GM21528 (cell line): ENCODE measurements around the gene TGFBRAP1.

Experiments
- ATAC-seq: cut with Tn5 transposase; IDR thresholded peaks from one replicate; pipeline ENCODE4 v1.9.1; 2021; ENCODE audit warnings: mild to moderate bottlenecking, moderate library complexity; ENCODE audit not compliant: unreplicated experiment, low FRiP score

The TGFBRAP1 gene

DNA sequence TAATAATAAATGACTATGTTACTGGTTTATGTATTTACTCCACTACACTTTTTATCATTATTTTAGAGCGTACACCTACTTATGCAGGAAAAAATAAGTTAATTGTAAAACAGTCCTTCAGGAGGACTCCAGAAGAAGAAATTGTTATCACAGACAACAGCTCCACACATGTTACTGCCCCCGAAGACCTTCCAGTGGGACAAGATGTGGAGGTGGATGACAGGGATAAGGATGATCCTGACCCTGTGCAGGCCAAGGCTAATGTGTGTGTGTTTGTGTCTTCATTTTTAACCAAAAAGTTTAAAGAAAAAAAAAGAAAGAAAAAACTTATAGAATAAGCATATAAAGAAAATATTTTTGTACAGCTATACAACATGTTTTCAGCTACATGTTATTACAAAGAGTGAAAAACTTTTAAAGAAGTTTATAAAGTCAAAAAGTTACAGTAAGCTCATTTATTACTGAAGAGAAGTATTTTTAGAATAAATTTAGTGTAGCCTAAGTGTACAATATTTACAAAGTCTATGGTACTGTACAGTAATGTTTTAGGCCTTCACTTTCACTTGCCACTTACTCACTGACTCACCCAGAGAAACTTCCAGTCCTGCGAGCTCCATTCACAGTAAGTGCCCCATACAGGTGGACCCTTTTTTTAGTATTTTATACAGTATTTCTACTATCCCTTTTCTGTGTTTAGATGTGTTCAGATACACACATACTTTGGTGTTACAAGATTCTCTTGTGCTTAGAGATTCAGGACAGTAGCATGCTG, 7.5 kb downstream of the TGFBRAP1 start:
- ATAC-seq = no peak

DNA sequence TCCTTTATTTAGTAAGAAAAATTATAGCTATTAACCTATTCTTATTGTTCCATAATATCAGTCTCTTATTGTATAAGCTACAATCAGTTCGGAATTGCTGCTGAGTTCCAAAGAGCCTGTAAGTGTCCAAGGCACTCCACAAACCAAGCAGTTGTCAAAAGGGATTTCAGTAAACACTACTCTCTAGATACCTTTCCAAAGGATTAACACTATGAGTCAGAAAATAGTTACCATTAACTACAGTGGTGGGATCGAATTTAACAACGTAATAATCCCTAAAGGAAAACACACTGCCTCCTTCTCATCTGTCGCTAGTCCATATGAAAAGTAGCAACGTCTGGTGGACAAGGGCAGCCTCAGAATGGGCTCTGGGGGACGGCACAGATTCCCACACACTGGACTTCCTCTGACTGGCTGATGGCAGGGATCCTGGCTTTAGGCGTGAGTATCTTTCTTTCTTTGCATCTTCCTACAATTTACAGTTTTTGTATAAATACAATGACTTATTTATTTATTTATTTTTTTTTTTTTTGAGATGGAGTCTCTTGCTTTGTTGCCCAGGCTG, 8.8 kb downstream of the TGFBRAP1 start:
- ATAC-seq = no peak

GRCh38 chr2:105317937-105318336, 11.6 kb downstream of the TGFBRAP1 start:
- no peak for ATAC-seq

- ATAC-seq = peak; percentile 53
Observed at GRCh38 chr2:105315314-105315713, 14.2 kb downstream of the TGFBRAP1 start.

- no peak for ATAC-seq
Observed at GRCh38 chr2:105313877-105314276, 15.7 kb downstream of the TGFBRAP1 start.

DNA sequence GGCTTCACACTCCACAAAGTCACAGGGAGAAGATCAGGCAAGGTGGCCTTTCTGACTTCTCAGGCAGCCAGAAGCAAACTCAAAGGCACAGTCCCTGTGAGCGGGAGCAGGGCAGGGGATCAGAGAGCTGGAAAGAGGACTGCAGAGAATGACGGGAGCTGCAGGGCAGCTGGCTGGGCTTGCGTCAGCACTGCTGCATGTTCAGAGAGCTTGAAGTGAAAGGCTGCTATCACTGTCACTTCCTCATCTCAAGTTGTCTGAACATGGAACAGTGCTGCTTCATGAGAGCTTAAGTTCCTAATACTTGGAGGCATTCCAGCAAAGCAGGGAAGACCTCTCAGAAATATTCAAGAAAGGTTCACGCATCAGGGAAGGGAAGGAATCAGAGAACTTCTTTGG, 20.4 kb downstream of the TGFBRAP1 start:
- no peak for ATAC-seq

DNA sequence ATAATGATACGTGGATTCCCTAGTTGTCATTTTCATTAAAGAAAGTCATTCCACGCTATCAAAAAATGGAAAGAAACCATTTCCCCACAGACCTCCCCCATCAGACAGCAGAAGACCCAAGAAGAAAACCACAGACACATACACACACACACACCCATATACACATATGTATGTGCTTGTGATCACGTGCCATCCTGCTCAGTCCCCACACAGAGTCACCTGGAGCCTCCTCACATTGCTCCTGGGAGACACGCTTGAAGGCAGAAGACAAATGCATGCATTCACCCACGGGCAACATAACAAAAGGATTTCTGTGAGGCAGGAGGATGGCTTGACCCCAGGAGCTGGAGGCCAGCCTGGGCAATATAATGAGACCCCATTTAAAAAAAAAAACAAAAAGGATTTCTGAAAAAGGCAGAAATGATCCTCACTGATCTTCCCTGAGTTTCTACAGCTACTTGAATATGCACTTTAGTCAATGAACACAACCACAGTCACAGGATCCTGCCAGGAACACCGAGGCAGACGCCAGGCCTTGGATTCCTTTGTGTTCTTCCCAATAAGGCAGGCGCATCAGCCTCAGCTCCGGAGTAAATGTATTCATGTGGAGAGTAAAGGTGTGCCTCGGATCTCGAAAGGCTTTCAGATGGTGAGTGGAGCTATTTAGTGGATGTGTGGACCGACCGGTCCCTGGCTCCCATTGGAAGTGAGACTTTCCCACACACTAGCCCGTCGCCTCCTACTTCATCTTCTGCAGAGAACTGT, 21.0 kb downstream of the TGFBRAP1 start:
- no peak for ATAC-seq

DNA sequence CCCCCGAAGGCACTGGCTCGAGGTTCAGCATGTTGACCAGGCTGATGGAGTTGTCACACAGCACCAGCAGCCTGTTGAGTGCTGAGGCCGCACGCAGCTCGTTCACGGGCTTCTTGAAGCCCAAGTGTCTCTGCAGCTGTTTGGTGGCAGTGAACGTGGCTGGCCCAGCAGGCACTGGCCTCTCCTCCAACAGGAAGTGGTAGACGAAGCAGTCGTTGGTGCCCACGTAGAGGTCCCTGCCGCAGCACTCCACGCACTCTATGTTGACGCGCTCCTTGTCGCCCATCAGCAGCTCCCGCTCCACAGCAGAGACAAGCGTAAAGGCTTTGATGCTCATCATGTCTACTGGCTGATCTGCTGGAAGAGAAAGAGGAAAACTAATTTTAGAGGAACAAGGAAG, 21.6 kb downstream of the TGFBRAP1 start:
- no peak for ATAC-seq

- no peak for ATAC-seq
Observed at GRCh38 chr2:105307550-105307949, 22.0 kb downstream of the TGFBRAP1 start.

DNA sequence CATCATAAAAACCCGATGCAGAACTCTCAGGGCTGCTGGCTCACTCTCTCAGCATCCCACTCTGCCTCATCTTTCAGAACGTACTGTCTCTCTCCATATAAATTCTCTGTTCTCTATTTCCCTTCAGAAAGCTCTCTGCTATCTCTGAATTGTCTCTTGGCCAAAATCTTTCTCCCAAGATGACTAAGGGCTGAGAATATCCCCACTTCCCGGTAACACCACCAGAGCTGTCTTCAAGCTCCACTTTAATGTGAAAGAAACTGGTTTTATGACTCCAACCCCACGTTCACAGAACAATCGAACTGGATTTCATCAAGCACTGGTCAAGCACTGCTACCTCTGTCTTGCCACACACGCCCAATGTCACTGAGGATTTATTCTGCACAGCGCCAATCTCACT, 22.4 kb downstream of the TGFBRAP1 start:
- ATAC-seq = no peak

GRCh38 chr2:105301646-105302045, 27.9 kb downstream of the TGFBRAP1 start:
- no peak for ATAC-seq

- no peak for ATAC-seq
Observed at GRCh38 chr2:105299290-105299689, 30.2 kb downstream of the TGFBRAP1 start.

- no peak for ATAC-seq
Observed at GRCh38 chr2:105298017-105298416, 31.5 kb downstream of the TGFBRAP1 start.

GRCh38 chr2:105297216-105297615, 32.3 kb downstream of the TGFBRAP1 start:
- no peak for ATAC-seq

GRCh38 chr2:105296017-105296611, 33.4 kb downstream of the TGFBRAP1 start:
- ATAC-seq = no peak

DNA sequence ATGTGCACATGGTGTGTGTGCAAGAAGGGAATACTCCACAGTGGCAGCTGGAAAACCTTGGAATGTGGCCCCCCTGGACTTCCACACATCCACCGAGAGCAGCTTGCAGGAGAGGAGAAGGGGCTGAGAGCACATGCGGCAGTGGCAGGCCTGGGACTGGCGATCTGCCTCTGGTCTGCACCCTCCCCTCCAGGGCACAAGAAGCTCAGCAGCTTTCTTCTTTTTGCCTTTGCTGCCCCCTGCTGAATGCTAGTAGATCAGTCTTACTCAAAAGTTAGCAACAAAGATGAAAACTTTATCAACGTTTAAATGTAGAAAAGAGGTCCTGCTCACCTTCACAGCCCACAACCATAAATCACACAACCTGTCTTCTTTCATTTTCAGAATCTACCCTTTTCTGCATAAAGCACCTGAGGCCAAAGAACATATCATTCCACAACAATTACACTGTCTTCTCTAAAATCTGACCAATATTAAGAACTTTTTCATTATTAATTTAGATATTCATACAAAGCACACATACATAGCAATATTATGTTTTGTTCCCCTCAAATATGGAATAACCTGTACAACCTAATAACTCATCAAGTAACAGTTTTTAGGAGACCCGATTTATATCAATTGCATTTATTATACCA, 34.6 kb downstream of the TGFBRAP1 start:
- ATAC-seq = no peak

DNA sequence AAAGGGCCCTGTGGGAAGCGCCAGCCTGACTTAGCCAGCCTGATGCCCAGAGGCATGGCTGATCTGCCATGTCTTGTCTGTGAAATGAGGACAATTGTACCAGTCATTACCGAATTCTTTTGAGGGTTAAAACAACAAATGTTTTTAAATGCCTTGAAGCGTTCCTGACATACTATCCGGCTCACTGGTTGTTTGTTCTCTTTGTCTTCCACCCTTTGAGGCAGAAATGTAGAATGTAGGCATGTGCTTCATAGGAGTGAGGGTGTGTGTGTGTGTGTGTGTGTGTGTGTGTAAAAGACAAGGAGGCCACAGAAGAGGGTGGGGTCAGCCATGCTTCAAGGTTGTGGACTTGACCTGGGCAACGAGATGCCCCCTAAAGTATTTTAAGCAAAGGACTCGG, 35.5 kb downstream of the TGFBRAP1 start:
- ATAC-seq = no peak

DNA sequence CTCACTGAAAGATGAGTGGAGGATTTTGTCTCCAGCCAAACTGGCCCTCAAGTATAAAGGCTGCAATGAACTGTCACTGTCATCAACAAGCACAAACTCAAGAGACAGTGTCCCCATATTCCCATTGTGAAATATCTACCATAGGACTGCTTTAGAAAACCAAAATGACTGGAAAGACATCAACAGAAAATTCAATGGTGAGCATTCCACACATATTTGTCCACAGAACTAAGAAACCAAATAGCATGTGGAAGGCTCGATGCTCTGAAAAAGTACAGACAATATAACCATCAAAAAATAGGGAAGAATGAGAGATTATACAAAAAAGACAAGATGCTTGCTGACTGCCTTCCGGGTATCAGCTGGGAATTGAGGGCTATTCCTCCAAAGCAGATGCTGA, 37.6 kb downstream of the TGFBRAP1 start:
- ATAC-seq = no peak

DNA sequence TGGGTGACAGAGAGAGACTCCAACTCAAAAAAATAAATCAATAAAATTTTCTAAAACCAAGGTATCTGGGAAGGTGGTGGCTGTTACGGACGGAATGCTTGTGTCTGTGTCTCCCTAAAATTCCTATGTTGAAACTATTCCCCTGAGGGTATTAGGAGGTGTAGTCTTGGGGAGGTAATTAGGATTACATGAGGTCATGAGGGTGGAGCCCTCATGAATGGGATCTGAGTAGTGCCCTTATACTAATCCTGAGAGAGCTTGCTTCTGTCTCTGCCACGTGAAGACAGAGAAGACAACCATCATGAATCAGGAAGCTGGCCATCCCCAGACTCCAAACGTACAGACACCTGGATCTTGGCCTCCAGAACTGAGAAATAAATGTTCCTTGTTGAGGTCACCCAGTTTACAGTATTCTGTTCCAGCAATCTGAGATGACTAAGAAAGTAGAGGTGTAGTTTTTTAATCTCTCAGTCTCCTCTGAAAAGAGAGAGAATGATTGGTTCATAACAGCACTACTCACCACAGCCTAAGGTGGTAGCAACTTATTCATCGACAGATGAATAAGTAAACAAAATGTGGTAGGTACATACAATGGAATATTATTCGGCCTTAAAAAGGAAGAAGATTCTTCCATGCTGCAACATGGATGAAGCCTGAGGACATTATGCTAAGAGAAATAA, 38.4 kb downstream of the TGFBRAP1 start:
- no peak for ATAC-seq

DNA sequence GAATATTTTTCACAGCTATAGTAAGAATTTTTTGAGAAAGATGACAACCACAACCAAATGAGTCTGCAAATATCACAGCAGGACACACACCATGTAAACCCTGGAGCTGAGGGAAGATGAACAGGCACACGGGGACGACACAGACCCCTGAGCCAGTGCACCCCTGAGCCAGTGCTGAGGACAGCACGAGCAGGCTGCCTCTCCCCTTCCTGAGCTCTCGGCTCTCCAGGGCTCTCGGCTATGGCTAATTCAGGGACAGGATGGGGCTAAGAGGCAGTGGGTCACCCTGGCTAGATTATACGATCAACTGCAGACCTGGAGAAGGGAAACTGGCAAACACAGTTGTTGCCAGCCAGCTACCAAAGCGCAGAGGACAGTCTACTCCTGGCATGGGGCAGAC, 41.4 kb downstream of the TGFBRAP1 start:
- ATAC-seq = no peak
